Astrocyte of the spinal cord (primary cell): ENCODE results near the gene FAS.

Experiments used
- DNase-seq: peaks from one replicate; pipeline ENCODE4 v3.0.0; 2011; ENCODE audit warnings: low read depth, low spot score
- H3K4me3 ChIP-seq: 2 replicates; pipeline ENCODE4 v1.5.1; 2011; ENCODE audit warnings: low read depth, mild to moderate bottlenecking, low read length, moderate library complexity
- in situ Hi-C: cut with HindIII; loops from 2 replicates; pipeline ENCODE4 v1.10.0; 2017; ENCODE audit warnings: low sequenced_read_pairs
- TF ChIP-seq, protein P1 (sequence below): IDR thresholded peaks from 2 replicates; pipeline ENCODE4 v1.5.1; 2012; ENCODE audit warnings: low read depth, mild to moderate bottlenecking, low read length, inconsistent platforms

FAS gene

DNA sequence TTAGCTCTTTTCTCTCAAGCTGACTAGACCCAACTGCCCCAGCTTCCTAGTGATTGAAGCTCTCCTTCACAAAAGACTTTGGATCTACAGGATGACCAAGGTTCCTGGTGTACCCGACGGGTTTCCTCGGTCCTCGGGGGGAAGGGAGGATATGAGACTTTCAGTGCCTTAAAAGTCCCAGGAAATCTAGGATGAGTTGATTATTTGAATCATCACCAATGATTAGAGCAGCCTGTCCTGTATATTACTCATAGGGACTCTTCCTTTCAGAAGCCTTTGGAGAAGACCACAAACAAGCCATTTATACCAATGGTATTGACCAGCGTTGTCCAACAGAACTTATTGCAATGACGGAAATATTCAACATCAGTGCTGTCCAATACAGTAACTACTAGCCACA is 31.9 kb upstream of the FAS start:
- no peak for DNase-seq
- TF ChIP-seq, protein P1, sequence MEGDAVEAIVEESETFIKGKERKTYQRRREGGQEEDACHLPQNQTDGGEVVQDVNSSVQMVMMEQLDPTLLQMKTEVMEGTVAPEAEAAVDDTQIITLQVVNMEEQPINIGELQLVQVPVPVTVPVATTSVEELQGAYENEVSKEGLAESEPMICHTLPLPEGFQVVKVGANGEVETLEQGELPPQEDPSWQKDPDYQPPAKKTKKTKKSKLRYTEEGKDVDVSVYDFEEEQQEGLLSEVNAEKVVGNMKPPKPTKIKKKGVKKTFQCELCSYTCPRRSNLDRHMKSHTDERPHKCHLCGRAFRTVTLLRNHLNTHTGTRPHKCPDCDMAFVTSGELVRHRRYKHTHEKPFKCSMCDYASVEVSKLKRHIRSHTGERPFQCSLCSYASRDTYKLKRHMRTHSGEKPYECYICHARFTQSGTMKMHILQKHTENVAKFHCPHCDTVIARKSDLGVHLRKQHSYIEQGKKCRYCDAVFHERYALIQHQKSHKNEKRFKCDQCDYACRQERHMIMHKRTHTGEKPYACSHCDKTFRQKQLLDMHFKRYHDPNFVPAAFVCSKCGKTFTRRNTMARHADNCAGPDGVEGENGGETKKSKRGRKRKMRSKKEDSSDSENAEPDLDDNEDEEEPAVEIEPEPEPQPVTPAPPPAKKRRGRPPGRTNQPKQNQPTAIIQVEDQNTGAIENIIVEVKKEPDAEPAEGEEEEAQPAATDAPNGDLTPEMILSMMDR = no peak
- in situ Hi-C loops = no loop called here

GRCh38 chr10:88960802-88961201 is 29.8 kb upstream of the FAS start:
- in situ Hi-C loops = no loop called here
- H3K4me3 ChIP-seq = no peak overlapping the region
- DNase-seq = no peak
- TF ChIP-seq, protein P1 = no peak

More for the DNA sequence above, 31.9 kb upstream of the FAS start:
- no peak overlapping the region for H3K4me3 ChIP-seq

GRCh38 chr10:88961266-88961665 is 29.3 kb upstream of the FAS start:
- DNase-seq = no peak
- no peak overlapping the region for H3K4me3 ChIP-seq
- in situ Hi-C loops = no loop called here
- TF ChIP-seq, protein P1 = no peak

- TF ChIP-seq, protein P1 = no peak
- H3K4me3 ChIP-seq = no peak overlapping the region
- in situ Hi-C loops = no loop called here
- DNase-seq = no peak
Measured at GRCh38 chr10:88962336-88962735, 28.3 kb upstream of the FAS start.

DNA sequence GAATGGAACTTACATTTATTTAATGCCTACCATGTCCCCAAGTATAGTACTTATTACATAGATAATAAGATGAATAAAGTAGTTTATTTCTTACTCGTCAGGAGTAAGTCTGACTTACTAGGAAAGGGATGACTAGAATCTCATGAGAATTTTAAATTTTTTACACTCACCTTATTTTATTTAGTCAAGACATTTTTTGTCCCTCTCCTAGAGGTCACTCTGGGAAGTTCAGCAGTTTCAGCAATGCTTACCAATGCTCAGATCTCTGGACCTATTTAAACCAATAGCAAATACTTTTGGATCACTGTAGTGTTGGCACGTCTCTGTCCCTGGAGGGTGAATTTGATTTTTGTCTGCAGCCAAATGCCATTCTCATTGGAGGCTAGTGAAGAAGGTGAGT is 27.3 kb upstream of the FAS start:
- TF ChIP-seq, protein P1 = no peak
- in situ Hi-C loops = no loop called here
- no peak for DNase-seq
- H3K4me3 ChIP-seq = no peak overlapping the region

DNA sequence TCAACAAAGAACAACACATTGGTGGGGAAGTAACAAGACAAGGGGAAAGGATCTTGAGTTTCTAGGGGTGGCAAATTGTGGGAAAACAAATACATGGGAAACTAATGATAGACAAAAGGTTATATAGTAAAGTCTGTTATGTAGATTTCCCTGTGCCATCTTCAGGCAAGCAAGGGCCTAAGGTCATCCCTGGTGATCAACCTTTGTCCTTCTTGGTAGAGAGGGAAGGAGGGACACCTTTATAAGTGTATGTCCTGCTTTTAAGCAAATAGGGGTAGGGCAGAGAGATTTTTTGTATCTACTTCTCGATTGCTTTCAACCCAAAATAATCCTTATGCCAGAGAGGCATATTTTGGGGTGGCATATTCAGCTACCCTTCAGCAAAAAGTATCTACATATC is 26.2 kb upstream of the FAS start:
- in situ Hi-C loops = no loop called here
- no peak for DNase-seq
- H3K4me3 ChIP-seq = no peak overlapping the region
- TF ChIP-seq, protein P1 = no peak

- no peak for DNase-seq
- in situ Hi-C loops = no loop called here
- H3K4me3 ChIP-seq = no peak overlapping the region
- TF ChIP-seq, protein P1 = no peak
Measured at GRCh38 chr10:88964869-88965415, 25.7 kb upstream of the FAS start.
